WTC11 (cell line): Measurements from ENCODE around the gene STXBP1.

Source experiments
- CREB1 ChIP-seq: sonication (generic); formaldehyde crosslinking; IDR thresholded peaks from 2 replicates; pipeline ENCODE4 v1.8.0; 2023; ENCODE audit warnings: mild to moderate bottlenecking, missing genetic modification reagents
- CREM ChIP-seq: sonication (generic); formaldehyde crosslinking; IDR thresholded peaks from 2 replicates; pipeline ENCODE4 v1.8.1; 2022; ENCODE audit warnings: mild to moderate bottlenecking, missing genetic modification reagents, moderate library complexity
- ETV6 ChIP-seq: sonication (generic); formaldehyde crosslinking; IDR thresholded peaks from 2 replicates; pipeline ENCODE4 v1.8.1; 2022; ENCODE audit warnings: mild to moderate bottlenecking, missing genetic modification reagents
- NFYB ChIP-seq: sonication (generic); formaldehyde crosslinking; conservative IDR thresholded peaks from 2 replicates; pipeline ENCODE4 v1.8.0; 2022; ENCODE audit warnings: low read depth, missing genetic modification reagents
- NR3C1 ChIP-seq: sonication (generic); formaldehyde crosslinking; conservative IDR thresholded peaks from 2 replicates; pipeline ENCODE4 v1.8.1; 2023; ENCODE audit warnings: low read depth, mild to moderate bottlenecking, missing genetic modification reagents
- SP1 ChIP-seq: sonication (generic); formaldehyde crosslinking; conservative IDR thresholded peaks from 2 replicates; pipeline ENCODE4 v1.8.1; 2022; ENCODE audit warnings: missing genetic modification reagents
- TF ChIP-seq, protein P1 (sequence below): fragments of 200-600 bp; IDR thresholded peaks from 2 replicates; pipeline ENCODE4 v1.8.0; 2022; ENCODE audit warnings: antibody characterized with exemption
- TF ChIP-seq, protein P2 (sequence below): sonication (generic); formaldehyde crosslinking; IDR thresholded peaks from 2 replicates; pipeline ENCODE4 v1.8.1; 2023; ENCODE audit warnings: mild to moderate bottlenecking, missing genetic modification reagents, moderate library complexity
- TF ChIP-seq, protein P3 (sequence below): sonication (generic); formaldehyde crosslinking; IDR thresholded peaks from 2 replicates; pipeline ENCODE4 v1.8.1; 2022; ENCODE audit warnings: mild to moderate bottlenecking, moderate library complexity, missing genetic modification reagents
- TF ChIP-seq, protein P4 (sequence below): sonication (generic); formaldehyde crosslinking; IDR thresholded peaks from 2 replicates; pipeline ENCODE4 v1.8.1; 2022; ENCODE audit warnings: low read depth, mild to moderate bottlenecking, moderate library complexity, missing genetic modification reagents, borderline replicate concordance
- TF ChIP-seq, protein P5 (sequence below): sonication (generic); formaldehyde crosslinking; IDR thresholded peaks from 2 replicates; pipeline ENCODE4 v1.8.1; 2023; ENCODE audit warnings: mild to moderate bottlenecking, missing genetic modification reagents, borderline replicate concordance

DNA sequence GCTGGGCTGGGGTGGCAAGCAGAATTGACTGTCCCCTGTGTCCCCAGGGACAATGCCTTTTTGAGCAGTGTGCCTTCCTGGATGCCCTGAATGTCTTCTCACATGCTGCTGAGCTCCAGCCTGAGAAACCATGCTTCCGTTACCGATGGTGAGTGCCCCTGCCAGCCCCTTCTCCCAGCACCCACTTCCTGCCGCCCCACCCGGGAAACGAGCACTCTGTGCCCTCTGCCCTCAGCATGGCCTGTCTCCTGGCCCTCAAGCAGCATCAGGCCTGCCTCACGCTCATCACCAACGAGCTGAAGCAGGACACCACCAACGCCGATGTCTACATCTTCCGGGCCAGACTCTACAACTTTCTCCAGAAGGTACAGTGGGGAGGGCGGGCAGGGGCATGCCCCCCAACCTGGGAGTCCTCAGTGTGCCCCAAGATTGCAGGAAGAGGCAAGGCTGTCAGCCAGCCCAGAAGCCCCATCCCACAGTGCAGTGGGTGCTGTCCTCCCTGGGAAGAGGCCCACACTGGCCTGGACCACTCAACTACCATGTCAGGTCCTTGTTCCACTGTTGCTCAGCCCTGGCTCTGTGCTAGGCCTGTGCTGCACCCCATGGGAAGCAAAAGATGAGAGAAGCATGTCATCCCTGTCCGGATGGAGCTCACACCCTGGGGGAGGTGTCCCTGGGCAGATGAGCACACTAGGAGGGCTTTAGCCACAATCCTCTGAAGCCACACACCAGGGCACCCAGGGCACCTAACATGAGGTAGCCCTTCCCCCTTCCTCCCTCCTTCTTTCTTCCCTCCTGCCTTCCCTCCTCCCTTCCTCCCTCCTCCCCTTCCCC, 108.2 kb downstream of the STXBP1 start:
- TF ChIP-seq, protein P1, sequence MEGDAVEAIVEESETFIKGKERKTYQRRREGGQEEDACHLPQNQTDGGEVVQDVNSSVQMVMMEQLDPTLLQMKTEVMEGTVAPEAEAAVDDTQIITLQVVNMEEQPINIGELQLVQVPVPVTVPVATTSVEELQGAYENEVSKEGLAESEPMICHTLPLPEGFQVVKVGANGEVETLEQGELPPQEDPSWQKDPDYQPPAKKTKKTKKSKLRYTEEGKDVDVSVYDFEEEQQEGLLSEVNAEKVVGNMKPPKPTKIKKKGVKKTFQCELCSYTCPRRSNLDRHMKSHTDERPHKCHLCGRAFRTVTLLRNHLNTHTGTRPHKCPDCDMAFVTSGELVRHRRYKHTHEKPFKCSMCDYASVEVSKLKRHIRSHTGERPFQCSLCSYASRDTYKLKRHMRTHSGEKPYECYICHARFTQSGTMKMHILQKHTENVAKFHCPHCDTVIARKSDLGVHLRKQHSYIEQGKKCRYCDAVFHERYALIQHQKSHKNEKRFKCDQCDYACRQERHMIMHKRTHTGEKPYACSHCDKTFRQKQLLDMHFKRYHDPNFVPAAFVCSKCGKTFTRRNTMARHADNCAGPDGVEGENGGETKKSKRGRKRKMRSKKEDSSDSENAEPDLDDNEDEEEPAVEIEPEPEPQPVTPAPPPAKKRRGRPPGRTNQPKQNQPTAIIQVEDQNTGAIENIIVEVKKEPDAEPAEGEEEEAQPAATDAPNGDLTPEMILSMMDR: no peak
- TF ChIP-seq NR3C1 (no peak), NFYB (CRISPR knock-in tag) (no peak), SP1 (no peak), CREB1 (no peak), CREM (CRISPR knock-in tag) (no peak), ETV6 (CRISPR knock-in tag) (no peak)
- TF ChIP-seq, protein P2, sequence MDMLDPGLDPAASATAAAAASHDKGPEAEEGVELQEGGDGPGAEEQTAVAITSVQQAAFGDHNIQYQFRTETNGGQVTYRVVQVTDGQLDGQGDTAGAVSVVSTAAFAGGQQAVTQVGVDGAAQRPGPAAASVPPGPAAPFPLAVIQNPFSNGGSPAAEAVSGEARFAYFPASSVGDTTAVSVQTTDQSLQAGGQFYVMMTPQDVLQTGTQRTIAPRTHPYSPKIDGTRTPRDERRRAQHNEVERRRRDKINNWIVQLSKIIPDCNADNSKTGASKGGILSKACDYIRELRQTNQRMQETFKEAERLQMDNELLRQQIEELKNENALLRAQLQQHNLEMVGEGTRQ (CRISPR knock-in tag): no peak
- TF ChIP-seq, protein P3, sequence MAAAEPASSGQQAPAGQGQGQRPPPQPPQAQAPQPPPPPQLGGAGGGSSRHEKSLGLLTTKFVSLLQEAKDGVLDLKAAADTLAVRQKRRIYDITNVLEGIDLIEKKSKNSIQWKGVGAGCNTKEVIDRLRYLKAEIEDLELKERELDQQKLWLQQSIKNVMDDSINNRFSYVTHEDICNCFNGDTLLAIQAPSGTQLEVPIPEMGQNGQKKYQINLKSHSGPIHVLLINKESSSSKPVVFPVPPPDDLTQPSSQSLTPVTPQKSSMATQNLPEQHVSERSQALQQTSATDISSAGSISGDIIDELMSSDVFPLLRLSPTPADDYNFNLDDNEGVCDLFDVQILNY (CRISPR knock-in tag): no peak
- TF ChIP-seq, protein P4, sequence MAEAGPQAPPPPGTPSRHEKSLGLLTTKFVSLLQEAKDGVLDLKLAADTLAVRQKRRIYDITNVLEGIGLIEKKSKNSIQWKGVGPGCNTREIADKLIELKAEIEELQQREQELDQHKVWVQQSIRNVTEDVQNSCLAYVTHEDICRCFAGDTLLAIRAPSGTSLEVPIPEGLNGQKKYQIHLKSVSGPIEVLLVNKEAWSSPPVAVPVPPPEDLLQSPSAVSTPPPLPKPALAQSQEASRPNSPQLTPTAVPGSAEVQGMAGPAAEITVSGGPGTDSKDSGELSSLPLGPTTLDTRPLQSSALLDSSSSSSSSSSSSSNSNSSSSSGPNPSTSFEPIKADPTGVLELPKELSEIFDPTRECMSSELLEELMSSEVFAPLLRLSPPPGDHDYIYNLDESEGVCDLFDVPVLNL (CRISPR knock-in tag): no peak
- TF ChIP-seq, protein P5, sequence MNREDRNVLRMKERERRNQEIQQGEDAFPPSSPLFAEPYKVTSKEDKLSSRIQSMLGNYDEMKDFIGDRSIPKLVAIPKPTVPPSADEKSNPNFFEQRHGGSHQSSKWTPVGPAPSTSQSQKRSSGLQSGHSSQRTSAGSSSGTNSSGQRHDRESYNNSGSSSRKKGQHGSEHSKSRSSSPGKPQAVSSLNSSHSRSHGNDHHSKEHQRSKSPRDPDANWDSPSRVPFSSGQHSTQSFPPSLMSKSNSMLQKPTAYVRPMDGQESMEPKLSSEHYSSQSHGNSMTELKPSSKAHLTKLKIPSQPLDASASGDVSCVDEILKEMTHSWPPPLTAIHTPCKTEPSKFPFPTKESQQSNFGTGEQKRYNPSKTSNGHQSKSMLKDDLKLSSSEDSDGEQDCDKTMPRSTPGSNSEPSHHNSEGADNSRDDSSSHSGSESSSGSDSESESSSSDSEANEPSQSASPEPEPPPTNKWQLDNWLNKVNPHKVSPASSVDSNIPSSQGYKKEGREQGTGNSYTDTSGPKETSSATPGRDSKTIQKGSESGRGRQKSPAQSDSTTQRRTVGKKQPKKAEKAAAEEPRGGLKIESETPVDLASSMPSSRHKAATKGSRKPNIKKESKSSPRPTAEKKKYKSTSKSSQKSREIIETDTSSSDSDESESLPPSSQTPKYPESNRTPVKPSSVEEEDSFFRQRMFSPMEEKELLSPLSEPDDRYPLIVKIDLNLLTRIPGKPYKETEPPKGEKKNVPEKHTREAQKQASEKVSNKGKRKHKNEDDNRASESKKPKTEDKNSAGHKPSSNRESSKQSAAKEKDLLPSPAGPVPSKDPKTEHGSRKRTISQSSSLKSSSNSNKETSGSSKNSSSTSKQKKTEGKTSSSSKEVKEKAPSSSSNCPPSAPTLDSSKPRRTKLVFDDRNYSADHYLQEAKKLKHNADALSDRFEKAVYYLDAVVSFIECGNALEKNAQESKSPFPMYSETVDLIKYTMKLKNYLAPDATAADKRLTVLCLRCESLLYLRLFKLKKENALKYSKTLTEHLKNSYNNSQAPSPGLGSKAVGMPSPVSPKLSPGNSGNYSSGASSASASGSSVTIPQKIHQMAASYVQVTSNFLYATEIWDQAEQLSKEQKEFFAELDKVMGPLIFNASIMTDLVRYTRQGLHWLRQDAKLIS (CRISPR knock-in tag): no peak
